OCI-LY3 (cell line): ENCODE measurements around the gene CD8B.

Experiments
- H2AFZ ChIP-seq: fragments of 200-600, 300-600 bp; shearing (Covaris generic); 2 replicates; pipeline ENCODE4 v1.6.0; 2014; ENCODE audit warnings: antibody characterized with exemption, low read depth, low read length
- H3K27ac ChIP-seq: fragments of 200-600, 300-600 bp; sonication (generic); 2 replicates; pipeline ENCODE4 v1.5.1; 2014; ENCODE audit warnings: mild to moderate bottlenecking, low read length, moderate library complexity, mixed read lengths
- H3K27me3 ChIP-seq: fragments of 200-600, 300-600 bp; sonication (generic); 2 replicates; pipeline ENCODE4 v1.6.1; 2014; ENCODE audit warnings: low read depth, low read length, mixed read lengths
- H3K36me3 ChIP-seq: fragments of 200-600, 300-600 bp; sonication (generic); replicated peaks from 2 replicates; pipeline ENCODE3; 2014; ENCODE audit warnings: low read depth, low read length, mixed read lengths
- H3K4me1 ChIP-seq: fragments of 300-600, 200-600 bp; sonication (generic); 2 replicates; pipeline ENCODE4 v1.6.1; 2014; ENCODE audit warnings: low read length, mixed read lengths
- H3K4me2 ChIP-seq: fragments of 200-600, 300-600 bp; sonication (generic); 2 replicates; pipeline ENCODE4 v1.6.1; 2014; ENCODE audit warnings: low read length, mixed read lengths
- H3K4me3 ChIP-seq: fragments of 300-600, 200-600 bp; sonication (generic); 2 replicates; pipeline ENCODE4 v1.5.1; 2014; ENCODE audit warnings: antibody characterized with exemption, mild to moderate bottlenecking, low read length, moderate library complexity
- H3K79me2 ChIP-seq: fragments of 300-600, 200-600 bp; shearing (Covaris generic); 2 replicates; pipeline ENCODE4 v1.6.1; 2014; ENCODE audit warnings: mild to moderate bottlenecking, low read length, mixed read lengths
- H3K9ac ChIP-seq: fragments of 300-600, 200-600 bp; shearing (Covaris generic); 2 replicates; pipeline ENCODE4 v1.6.0; 2014; ENCODE audit warnings: mild to moderate bottlenecking, low read length, moderate library complexity
- H3K9me3 ChIP-seq: fragments of 200-600, 300-600 bp; shearing (Covaris generic); 2 replicates; pipeline ENCODE4 v1.6.1; 2014; ENCODE audit warnings: low read length, mixed read lengths; ENCODE audit not compliant: insufficient read depth
- H4K20me1 ChIP-seq: fragments of 200-600, 300-600 bp; sonication (generic); 2 replicates; pipeline ENCODE4 v1.6.1; 2016; ENCODE audit warnings: low read length, mixed read lengths; ENCODE audit not compliant: insufficient read depth
- EZH2phosphoT487 ChIP-seq: fragments of 200-600 bp; shearing (Covaris generic); IDR thresholded peaks from 2 replicates; pipeline ENCODE4 v1.6.1; 2018; ENCODE audit warnings: antibody characterized with exemption, mixed run types, low read depth
- TF ChIP-seq, protein P1 (sequence below): fragments of 200-600, 300-600 bp; sonication (generic); IDR thresholded peaks from 2 replicates; pipeline ENCODE4 v1.5.1; 2014; ENCODE audit warnings: antibody characterized with exemption, low read length, low read depth

CD8B gene

DNA sequence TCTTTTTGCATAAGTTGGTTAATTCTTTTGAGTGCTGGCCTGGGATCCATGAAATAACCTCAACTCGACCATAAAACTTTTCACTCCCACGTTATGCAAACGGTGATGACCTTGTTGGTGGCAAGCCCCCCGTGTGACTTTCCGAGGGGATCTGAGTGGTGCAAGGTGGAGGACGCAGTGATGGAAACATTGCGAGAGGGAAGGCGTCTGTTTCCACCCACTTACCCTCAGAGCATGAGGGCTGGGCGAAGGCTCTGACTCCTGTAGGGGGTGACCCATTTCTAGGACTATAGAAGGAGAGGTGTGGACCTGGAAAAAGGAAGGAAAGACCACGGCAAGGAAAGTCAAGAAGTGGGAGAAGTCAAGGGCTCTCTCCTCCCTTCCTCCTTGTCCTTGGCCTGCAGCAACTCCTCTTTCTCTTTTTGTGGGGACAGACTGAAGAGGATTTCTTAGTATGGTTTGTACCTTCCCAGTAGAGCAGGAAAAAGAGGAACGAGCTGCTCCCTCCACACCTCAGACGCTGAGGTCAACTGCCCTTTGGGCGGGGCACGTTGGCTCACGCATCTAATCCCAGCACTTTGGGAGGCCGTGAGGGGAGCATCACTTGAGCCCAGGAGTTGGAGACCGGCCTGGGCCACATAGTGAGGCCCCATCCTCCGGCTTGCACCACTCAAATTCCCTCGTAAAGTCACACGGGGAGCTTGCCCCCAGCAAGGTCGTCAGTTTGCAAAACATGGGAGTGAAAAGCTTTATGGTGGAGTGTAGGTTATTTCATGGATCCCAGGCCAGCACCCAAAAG, 55.4 kb downstream of the CD8B start:
- TF ChIP-seq, protein P1, sequence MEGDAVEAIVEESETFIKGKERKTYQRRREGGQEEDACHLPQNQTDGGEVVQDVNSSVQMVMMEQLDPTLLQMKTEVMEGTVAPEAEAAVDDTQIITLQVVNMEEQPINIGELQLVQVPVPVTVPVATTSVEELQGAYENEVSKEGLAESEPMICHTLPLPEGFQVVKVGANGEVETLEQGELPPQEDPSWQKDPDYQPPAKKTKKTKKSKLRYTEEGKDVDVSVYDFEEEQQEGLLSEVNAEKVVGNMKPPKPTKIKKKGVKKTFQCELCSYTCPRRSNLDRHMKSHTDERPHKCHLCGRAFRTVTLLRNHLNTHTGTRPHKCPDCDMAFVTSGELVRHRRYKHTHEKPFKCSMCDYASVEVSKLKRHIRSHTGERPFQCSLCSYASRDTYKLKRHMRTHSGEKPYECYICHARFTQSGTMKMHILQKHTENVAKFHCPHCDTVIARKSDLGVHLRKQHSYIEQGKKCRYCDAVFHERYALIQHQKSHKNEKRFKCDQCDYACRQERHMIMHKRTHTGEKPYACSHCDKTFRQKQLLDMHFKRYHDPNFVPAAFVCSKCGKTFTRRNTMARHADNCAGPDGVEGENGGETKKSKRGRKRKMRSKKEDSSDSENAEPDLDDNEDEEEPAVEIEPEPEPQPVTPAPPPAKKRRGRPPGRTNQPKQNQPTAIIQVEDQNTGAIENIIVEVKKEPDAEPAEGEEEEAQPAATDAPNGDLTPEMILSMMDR, result no peak
- no peak for TF ChIP-seq EZH2phosphoT487
- Histone ChIP-seq H3K9me3 (no peaks in the 10 kb centered on the region), H3K27ac (no peak overlapping the region), H4K20me1 (no peaks in the 10 kb centered on the region), H3K4me2 (no peak overlapping the region), H3K4me3 (no peak overlapping the region), H3K79me2 (no peaks in the 10 kb centered on the region), H3K9ac (no peak overlapping the region), H3K36me3 (no peaks in the 10 kb centered on the region), H2AFZ (no peak overlapping the region), H3K27me3 (no peaks in the 10 kb centered on the region), H3K4me1 (peaks cover 5% of the 10 kb centered on the region; the same call in 1 of the 2 replicates)

DNA sequence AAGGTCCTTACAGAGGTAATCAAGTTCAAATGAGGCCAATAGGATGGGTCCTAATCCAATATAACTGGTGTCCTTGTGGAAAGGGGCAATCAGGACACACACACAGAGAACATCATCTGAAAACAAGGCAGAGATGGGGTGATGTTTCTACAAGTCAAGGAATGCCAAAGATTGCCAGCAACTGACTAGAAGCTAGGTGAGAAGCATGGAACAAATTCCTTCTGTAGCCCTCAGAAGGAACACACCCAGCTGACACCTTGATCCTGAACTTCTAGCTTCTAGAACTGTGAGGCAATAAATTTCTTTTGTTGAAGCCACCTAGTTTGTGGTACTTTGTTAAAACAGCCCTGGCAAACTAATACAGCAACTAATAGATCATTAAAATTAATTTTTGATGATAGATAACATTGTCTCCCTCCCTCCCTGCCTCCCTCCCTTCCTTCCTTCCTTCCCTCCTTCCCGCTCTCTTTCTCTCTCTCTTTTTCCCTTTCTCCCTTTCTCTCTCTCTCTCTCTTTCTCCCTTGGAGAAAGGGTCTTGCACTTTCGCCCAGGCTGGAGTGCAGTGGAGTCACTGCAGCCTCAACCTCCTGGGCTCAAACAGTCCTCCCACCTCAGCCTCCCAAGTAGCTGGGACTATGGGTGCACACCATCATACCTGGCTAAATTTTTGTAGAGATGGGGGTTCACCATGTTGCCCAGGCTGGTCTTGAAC, 60.7 kb downstream of the CD8B start:
- Histone ChIP-seq H3K9ac (no peak overlapping the region), H3K9me3 (peaks cover 16% of the 10 kb centered on the region), H4K20me1 (no peaks in the 10 kb centered on the region), H3K4me3 (no peak overlapping the region), H3K4me1 (no peaks in the 10 kb centered on the region), H3K79me2 (no peaks in the 10 kb centered on the region), H2AFZ (no peak overlapping the region), H3K36me3 (peaks cover 11% of the 10 kb centered on the region), H3K27me3 (no peaks in the 10 kb centered on the region), H3K27ac (no peak overlapping the region), H3K4me2 (no peak overlapping the region)
- TF ChIP-seq, protein P1, result no peak
- TF ChIP-seq EZH2phosphoT487, result no peak

DNA sequence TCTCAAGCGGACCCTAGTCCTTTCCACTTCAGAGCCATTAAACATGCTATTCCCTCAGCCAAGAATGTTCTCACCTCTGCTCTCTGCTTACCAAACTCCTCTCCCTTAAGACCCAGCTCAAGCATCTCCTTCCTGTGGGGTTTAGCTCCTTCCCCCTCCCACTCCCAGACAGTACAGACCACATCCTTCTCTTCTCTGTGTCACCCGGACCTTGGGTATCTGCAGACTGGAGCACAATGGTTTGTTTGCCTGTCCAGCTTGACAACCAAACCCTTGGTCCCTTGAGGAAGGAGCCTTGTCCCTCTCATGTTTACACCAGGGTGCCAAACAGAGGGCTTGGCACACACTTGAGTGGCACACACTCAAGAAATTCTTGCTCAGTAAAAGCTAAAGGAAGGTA, 66.8 kb downstream of the CD8B start:
- Histone ChIP-seq H3K36me3 (peaks cover 11% of the 10 kb centered on the region), H3K27ac (no peak overlapping the region)

DNA sequence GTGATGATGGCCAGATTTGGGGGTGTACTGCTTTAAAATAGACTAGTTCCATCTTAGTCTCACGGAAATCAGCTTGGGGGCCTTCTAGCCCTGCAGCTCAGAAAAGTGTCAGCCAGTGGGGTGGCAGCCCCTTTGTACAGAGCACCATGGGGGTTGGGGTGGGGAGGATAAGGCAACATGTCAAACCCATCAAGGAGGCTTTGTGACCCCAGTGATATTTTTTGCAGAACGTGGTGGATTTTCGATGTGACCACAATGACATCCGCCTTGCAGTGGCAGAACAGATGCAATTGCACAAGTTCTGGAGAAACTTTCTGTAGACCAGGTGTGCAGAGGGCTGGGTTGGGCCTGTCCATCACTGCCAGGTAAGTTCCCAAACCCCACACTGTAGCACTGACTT, 67.9 kb downstream of the CD8B start:
- peaks cover 19% of the 10 kb centered on the region for H3K9me3 ChIP-seq
- TF ChIP-seq EZH2phosphoT487, result no peak
- TF ChIP-seq, protein P1, result no peak
- H3K9ac ChIP-seq, result no peak overlapping the region
- H4K20me1 ChIP-seq, result no peaks in the 10 kb centered on the region
- no peak overlapping the region for H3K27ac ChIP-seq
- H2AFZ ChIP-seq, result no peak overlapping the region
- no peak overlapping the region for H3K4me2 ChIP-seq
- no peaks in the 10 kb centered on the region for H3K4me1 ChIP-seq
- H3K79me2 ChIP-seq, result no peaks in the 10 kb centered on the region
- H3K36me3 ChIP-seq, result peaks cover 11% of the 10 kb centered on the region
- no peak overlapping the region for H3K4me3 ChIP-seq
- H3K27me3 ChIP-seq, result no peaks in the 10 kb centered on the region; the same call in 1 of the 2 replicates

More for the DNA sequence above, 66.8 kb downstream of the CD8B start:
- Histone ChIP-seq H3K9ac (no peak overlapping the region), H3K4me1 (no peaks in the 10 kb centered on the region), H3K4me2 (no peak overlapping the region), H3K4me3 (no peak overlapping the region), H3K27me3 (no peaks in the 10 kb centered on the region; the same call in 1 of the 2 replicates), H3K9me3 (peaks cover 19% of the 10 kb centered on the region), H3K79me2 (no peaks in the 10 kb centered on the region), H2AFZ (no peak overlapping the region), H4K20me1 (no peaks in the 10 kb centered on the region)
- TF ChIP-seq EZH2phosphoT487, result no peak
- TF ChIP-seq, protein P1, result no peak
